ENCODE results near the gene FOLR2.

FOLR2 gene

GRCh38 chr11:72233773-72234513 lies 17.3 kb downstream of the FOLR2 start:
- DNase-seq (ENCODE audit: insufficient read length) (no peak), FAIRE-seq (no peak)
- no peak for TF ChIP-seq POLR2AphosphoS5 (IDR thresholded peaks at IDR 0.05; ENCODE audit: low read depth, low read length)
- no peak for TF ChIP-seq TAF1 (IDR thresholded peaks at IDR 0.05; ENCODE audit: borderline replicate concordance, low read depth, low read length)
- TF ChIP-seq POLR2A (IDR thresholded peaks at IDR 0.05; ENCODE audit: low read depth, low read length) = no peak

GRCh38 chr11:72234514-72234830 lies 17.9 kb downstream of the FOLR2 start:
- TF ChIP-seq TAF1 (IDR thresholded peaks at IDR 0.05; ENCODE audit: borderline replicate concordance, low read depth, low read length) (no peak), POLR2A (IDR thresholded peaks at IDR 0.05; ENCODE audit: low read depth, low read length) (no peak), POLR2AphosphoS5 (IDR thresholded peaks at IDR 0.05; ENCODE audit: low read depth, low read length) (no peak)
- FAIRE-seq (no peak), DNase-seq (ENCODE audit: insufficient read length) (no peak)

GRCh38 chr11:72234920-72235319 lies 18.3 kb downstream of the FOLR2 start:
- TF ChIP-seq POLR2A (IDR thresholded peaks at IDR 0.05; ENCODE audit: low read depth, low read length) = no peak
- TF ChIP-seq POLR2AphosphoS5 (IDR thresholded peaks at IDR 0.05; ENCODE audit: low read depth, low read length) = no peak
- no peak for TF ChIP-seq TAF1 (IDR thresholded peaks at IDR 0.05; ENCODE audit: borderline replicate concordance, low read depth, low read length)
- FAIRE-seq = no peak

GRCh38 chr11:72235351-72236057 lies 18.9 kb downstream of the FOLR2 start:
- DNase-seq (ENCODE audit: insufficient read length) = no peak
- TF ChIP-seq POLR2AphosphoS5 (IDR thresholded peaks at IDR 0.05; ENCODE audit: low read depth, low read length) (no peak), POLR2A (IDR thresholded peaks at IDR 0.05; ENCODE audit: low read depth, low read length) (peak; percentile 22; the same call in 1 of the 2 replicates)
- no peak for FAIRE-seq

More at GRCh38 chr11:72234920-72235319, 18.3 kb downstream of the FOLR2 start:
- DNase-seq (ENCODE audit: insufficient read length) = no peak

- no peak for DNase-seq (ENCODE audit: insufficient read length)
- FAIRE-seq = no peak
- TF ChIP-seq POLR2AphosphoS5 (IDR thresholded peaks at IDR 0.05; ENCODE audit: low read depth, low read length) (no peak), TAF1 (IDR thresholded peaks at IDR 0.05; ENCODE audit: borderline replicate concordance, low read depth, low read length) (no peak), POLR2A (IDR thresholded peaks at IDR 0.05; ENCODE audit: low read depth, low read length) (no peak)
Measured at GRCh38 chr11:72236083-72236697, 19.6 kb downstream of the FOLR2 start.

- no peak for DNase-seq (ENCODE audit: insufficient read length)
- TF ChIP-seq POLR2AphosphoS5 (IDR thresholded peaks at IDR 0.05; ENCODE audit: low read depth, low read length) = no peak
- TF ChIP-seq TAF1 (IDR thresholded peaks at IDR 0.05; ENCODE audit: borderline replicate concordance, low read depth, low read length) = no peak
- TF ChIP-seq POLR2A (IDR thresholded peaks at IDR 0.05; ENCODE audit: low read depth, low read length) = no peak
- no peak for FAIRE-seq
Measured at GRCh38 chr11:72236774-72237111, 20.1 kb downstream of the FOLR2 start.

GRCh38 chr11:72237112-72237931 lies 20.7 kb downstream of the FOLR2 start:
- FAIRE-seq = no peak
- TF ChIP-seq POLR2A (IDR thresholded peaks at IDR 0.05; ENCODE audit: low read depth, low read length) = no peak
- TF ChIP-seq TAF1 (IDR thresholded peaks at IDR 0.05; ENCODE audit: borderline replicate concordance, low read depth, low read length) = no peak
- TF ChIP-seq POLR2AphosphoS5 (IDR thresholded peaks at IDR 0.05; ENCODE audit: low read depth, low read length) = peak; percentile 42; the same call in 1 of the 2 replicates
- no peak for DNase-seq (ENCODE audit: insufficient read length)

- TF ChIP-seq TAF1 (IDR thresholded peaks at IDR 0.05; ENCODE audit: borderline replicate concordance, low read depth, low read length) = no peak
- TF ChIP-seq POLR2A (IDR thresholded peaks at IDR 0.05; ENCODE audit: low read depth, low read length) = no peak
- no peak for TF ChIP-seq POLR2AphosphoS5 (IDR thresholded peaks at IDR 0.05; ENCODE audit: low read depth, low read length)
- FAIRE-seq (peak; percentile 85), DNase-seq (ENCODE audit: insufficient read length) (peak; percentile 88)
Measured at GRCh38 chr11:72238040-72238450, 21.5 kb downstream of the FOLR2 start.

- no peak for DNase-seq (ENCODE audit: insufficient read length)
- TF ChIP-seq TAF1 (IDR thresholded peaks at IDR 0.05; ENCODE audit: borderline replicate concordance, low read depth, low read length) (no peak), POLR2A (IDR thresholded peaks at IDR 0.05; ENCODE audit: low read depth, low read length) (0 out of 2 replicates have a peak, but pooled peaks have one; percentile 6)
- no peak for FAIRE-seq
Measured at GRCh38 chr11:72238492-72239312, 22.1 kb downstream of the FOLR2 start.

GRCh38 chr11:72239313-72239848 lies 22.8 kb downstream of the FOLR2 start:
- FAIRE-seq = no peak
- TF ChIP-seq POLR2AphosphoS5 (IDR thresholded peaks at IDR 0.05; ENCODE audit: low read depth, low read length) = no peak
- no peak for TF ChIP-seq TAF1 (IDR thresholded peaks at IDR 0.05; ENCODE audit: borderline replicate concordance, low read depth, low read length)
- peak; percentile 33; the same call in 1 of the 2 replicates for TF ChIP-seq POLR2A (IDR thresholded peaks at IDR 0.05; ENCODE audit: low read depth, low read length)
- DNase-seq (ENCODE audit: insufficient read length) = no peak

Data from GM12892 (cell line).